Stimulated activated CD4-positive, alpha-beta T cell treated with anti-CD3 and anti-CD28 coated beads, Interleukin-15, amount 100 ng/mL, for 1 hour (primary cell): Measurements from ENCODE around the gene CCDC13.

Experiments
- DNase-seq, 2 donors: peaks; one replicate each; pipeline ENCODE4 v3.0.0-alpha.2; 2020; ENCODE audit warnings: low read depth in 1 of 2, low spot score in 1 of 2

Gene CCDC13

GRCh38 chr3:42755681-42756578, 17.1 kb downstream of the CCDC13 start:
- DNase-seq: no peak

DNA sequence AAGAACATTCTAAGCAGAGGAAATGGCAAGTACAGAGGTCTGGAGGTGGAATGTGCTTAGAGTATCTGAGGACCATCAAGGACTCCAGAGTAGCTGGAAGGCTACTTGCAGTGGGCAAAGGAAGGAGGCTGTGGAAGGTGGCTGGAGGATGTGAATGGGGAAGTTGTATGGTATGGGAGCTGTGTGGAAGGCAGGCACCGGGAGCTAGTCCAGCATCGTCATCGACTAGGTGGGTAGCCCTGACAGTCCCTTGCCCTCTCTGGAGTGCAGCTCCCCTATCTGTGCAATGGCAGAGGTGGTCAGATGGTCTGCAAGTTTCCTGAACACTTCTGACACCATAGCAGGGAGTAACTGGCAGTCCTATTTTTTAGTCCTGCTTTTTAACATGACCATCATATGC, 19.3 kb downstream of the CCDC13 start:
- no peak for DNase-seq

- DNase-seq: no peak
Measured at GRCh38 chr3:42752961-42753360, 20.1 kb downstream of the CCDC13 start.

DNA sequence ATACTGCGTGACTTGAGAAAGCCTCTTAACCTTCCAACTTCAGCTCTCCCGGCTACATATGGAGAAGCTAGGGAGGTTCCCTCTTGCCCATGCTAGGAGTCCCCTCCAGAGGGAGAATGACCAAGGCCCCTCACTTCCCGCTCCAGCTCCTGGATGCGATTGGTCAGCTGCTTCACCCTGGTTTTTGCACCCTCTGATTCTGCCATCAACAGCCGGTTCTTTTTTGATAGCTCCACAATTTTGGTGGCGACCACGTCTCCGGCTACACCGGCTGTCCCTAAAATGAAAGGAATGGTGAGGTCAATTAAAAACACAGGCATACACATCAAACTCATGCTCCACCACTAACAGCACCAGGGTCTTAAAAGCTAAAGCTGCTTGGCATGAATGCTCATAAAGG, 20.6 kb downstream of the CCDC13 start:
- no peak for DNase-seq

GRCh38 chr3:42751609-42752008, 21.4 kb downstream of the CCDC13 start:
- DNase-seq: no peak

DNA sequence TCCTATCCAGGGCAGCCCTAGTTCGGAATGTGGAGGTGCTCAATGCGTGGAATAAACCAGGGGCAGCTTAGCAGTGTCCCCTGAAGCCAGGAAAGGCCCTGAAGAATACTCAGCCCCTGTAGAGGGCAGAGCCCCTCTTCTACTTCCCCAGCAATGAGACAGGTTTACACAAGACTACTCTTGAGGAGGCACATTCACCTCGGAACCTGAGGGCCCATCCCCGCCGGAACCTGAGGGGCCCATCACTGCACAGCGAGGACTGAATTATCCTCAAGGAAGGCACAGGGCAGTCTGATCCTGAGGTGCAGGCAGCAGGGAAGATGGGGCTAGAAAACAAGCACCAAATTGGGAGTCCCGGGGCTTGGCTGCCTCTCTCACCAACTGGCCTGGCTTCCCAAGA, 22.2 kb downstream of the CCDC13 start:
- DNase-seq: no peak

GRCh38 chr3:42749753-42750231, 23.3 kb downstream of the CCDC13 start:
- no peak for DNase-seq

DNA sequence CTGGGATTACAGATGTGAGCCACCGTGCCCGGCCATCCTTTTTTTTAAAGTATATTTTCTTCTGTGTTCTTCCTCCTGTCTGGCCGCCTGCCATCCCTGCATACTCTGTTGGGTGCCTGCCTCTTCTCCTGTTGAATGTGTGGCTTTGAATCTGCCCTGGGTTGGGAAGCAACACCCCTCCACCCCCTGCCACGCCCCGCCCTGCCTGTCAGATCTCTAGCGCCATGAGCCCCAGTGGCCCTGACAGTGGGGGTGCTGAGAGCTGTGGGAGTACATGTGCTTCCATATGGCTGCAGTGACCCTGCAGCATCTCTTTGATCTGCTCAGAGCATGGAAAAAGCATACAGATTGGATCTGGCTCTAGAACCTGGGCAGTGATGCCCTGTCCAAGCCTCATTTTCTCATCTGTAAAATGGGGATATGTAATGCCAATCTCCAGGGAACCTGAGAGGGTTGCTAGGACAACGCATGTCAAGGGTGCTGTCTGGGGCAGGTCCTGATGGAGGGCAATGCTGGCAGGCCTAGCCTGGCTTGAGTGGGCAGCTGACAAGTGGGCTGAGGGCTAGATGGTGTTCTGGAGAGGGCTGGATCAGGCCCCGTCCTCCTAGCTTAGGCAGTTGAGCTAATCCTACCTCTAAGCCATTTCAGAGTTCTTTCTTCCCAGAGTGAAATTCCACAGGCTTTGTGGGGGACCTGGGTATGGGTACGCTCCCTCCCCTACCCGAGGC, 23.9 kb downstream of the CCDC13 start:
- DNase-seq: no peak

- DNase-seq: no peak
Measured at GRCh38 chr3:42747581-42747980, 25.5 kb downstream of the CCDC13 start.

DNA sequence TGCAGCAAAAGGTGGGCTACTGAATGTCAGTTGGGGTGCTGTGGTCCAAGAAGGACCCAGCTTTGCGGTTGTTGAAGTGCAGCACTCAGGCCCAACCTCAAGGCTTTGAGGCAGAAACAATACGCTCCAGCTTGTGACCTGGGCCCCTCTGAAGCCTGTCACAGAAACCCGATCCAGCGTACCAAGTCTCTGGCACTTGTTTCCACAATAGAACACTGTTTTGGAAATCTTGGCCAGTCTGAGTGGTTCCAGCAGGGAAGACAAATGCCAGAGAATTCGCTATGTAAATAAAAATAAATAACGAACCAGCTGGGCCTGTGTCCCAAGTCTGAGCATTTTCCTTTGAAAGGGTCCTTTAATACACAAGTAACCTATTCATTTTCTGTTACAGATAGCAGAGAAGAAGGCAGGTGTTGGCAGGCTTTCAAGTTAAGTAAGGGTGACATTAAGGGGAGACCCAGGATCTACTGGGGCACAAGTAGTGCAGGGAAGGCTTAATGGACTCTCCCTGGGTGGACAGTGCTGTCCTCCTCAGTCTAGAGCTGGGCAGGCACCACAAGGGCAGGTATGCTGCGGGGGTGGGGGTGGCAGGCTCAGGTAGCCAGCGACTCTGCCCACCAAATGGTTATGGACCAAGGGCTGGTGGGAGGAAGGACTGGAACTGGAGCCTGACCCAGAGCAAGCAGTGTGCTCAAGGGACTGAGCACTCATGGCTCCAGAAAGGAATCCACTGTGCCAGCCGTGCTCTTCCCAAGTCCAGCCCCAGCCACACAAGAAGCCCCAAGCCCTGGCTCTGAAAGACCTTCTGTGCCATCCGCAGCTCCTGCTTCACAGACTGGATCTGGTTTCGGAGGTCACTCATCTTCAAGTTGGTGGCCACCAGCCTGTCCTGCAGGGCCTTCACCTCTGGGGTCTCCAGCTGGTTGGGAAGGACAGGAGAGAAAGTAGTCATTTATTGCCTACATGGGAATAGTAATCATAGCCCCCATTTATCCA, 26.3 kb downstream of the CCDC13 start:
- no peak for DNase-seq

DNA sequence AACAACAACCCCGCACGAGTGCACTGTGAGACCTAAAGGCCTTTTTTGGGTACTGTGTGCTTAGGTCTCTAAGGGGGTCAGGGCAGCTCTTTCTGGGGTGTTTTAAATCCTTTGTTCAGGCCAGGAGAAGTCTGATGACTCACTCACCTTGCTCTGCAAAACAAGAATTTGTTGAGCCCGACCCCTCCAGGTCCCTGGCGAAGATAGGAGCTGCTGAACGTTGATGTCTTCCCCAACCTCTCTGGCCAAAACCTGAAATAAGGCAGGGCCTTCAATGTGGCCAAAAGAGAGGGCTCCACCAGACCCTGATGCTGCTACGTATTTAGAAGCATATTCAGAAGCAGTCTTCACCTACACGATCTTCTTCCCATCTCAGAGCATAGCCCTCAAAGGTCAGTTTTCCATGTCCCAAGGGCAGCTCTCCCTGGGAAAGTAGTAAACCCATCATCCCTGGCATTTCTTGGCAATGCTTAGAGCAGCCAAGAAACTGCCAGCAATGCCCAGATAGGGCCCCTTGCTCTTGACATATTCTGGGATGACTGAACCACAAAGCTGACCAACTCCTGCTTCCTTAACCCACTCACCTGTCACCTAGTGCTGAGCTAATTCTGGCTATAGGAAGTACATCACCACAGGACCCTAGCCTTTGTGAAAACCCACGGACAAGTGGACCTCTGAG, 27.1 kb downstream of the CCDC13 start:
- DNase-seq: no peak

DNA sequence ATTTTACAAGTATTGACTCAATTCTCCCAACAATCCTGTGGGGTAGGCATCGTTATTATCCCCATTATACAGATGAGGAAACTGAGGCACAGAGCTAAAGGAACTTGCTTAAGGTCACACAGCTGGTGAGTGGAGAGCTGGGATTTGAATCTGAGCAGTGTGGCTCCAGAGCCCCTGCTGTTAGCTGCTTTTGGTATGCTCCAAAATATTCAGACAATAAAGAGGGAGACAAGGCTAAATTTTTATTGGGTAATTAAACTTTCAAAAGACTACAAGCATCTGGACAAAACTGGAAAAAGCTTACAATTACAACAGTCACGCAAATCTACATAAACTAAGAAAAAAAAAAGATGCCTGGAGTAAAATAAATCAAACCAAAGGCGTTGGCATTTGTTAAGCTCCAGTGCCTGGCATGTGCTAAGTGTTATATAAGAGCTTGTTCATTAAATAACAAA, 27.7 kb downstream of the CCDC13 start:
- no peak for DNase-seq

GRCh38 chr3:42743204-42743995, 29.7 kb downstream of the CCDC13 start:
- no peak for DNase-seq

- no peak for DNase-seq
Measured at GRCh38 chr3:42742688-42743087, 30.4 kb downstream of the CCDC13 start.

GRCh38 chr3:42742259-42742658, 30.8 kb downstream of the CCDC13 start:
- DNase-seq: no peak

GRCh38 chr3:42741796-42742195, 31.3 kb downstream of the CCDC13 start:
- no peak for DNase-seq

- no peak for DNase-seq
Measured at GRCh38 chr3:42739401-42740158, 33.5 kb downstream of the CCDC13 start.

GRCh38 chr3:42736531-42736930, 36.5 kb downstream of the CCDC13 start:
- DNase-seq: no peak

GRCh38 chr3:42736081-42736480, 37.0 kb downstream of the CCDC13 start:
- DNase-seq: no peak
